Activated CD4-positive, alpha-beta T cell treated with anti-CD3 and anti-CD28 coated beads, Interleukin-2, amount 10 ng/mL, durations not matched to agents 24 days and 14 days (primary cell): ENCODE data around the gene TSPAN5. TPM values are rescaled to one million over a fixed set of nuclear protein-coding genes. Genes with fewer than 3 reads are reported as not detected.
A peak's percentile ranks its signal among the peaks of the same experiment; 100 is the strongest.

Experiments
- DNase-seq: peaks from one replicate; pipeline ENCODE4 v3.0.0; 2022
- H3K27ac Mint-ChIP-seq: one replicate; pipeline ENCODE4 v1.8.0; 2022; ENCODE audit warnings: mild to moderate bottlenecking, mixed read lengths
- H3K27me3 Mint-ChIP-seq: one replicate; pipeline ENCODE4 v1.8.0; 2022; ENCODE audit warnings: mixed read lengths
- H3K36me3 Mint-ChIP-seq: one replicate; pipeline ENCODE4 v1.8.0; 2022; ENCODE audit warnings: low read depth, mild to moderate bottlenecking, mixed read lengths
- H3K4me1 Mint-ChIP-seq: one replicate; pipeline ENCODE4 v1.8.0; 2021; ENCODE audit warnings: mixed read lengths
- H3K4me3 Mint-ChIP-seq: one replicate; pipeline ENCODE4 v1.8.0; 2022; ENCODE audit warnings: mild to moderate bottlenecking, moderate library complexity, mixed read lengths
- H3K9me3 Mint-ChIP-seq: one replicate; pipeline ENCODE4 v1.8.0; 2021; ENCODE audit warnings: mixed read lengths
- intact Hi-C: fragments of 100-400 bp; cut with micrococcal nuclease; formaldehyde crosslinking; loops from one replicate; pipeline ENCODE4 v1.15.1; 2023
- total RNA-seq: library from RNA; stranded (reverse); gene quantifications from 2 replicates; pipeline ENCODE4 v1.2.3, GENCODE V29; 2022

TSPAN5 gene
- total RNA-seq, 1 donor from 2014 or later: 30.7 TPM

DNA sequence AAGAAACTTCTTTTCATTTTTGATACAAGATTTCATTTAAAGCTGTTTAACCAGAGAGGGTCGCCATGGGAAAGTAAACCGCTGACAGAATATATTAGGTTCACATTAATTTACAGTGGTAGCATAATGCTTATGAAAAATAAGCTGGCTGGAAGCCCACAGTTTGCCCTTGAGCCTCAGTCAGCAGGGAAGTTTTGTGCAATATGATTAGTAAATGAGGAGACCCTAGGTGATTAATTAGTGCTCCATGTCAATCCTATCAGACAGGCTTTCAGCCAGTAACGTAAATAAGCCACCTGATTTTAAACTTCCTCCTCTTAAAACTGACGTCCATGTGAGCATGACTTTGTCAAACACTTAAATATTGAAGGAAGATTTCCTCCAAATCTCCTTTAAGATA is 134.2 kb downstream of the TSPAN5 start:
- Mint-ChIP-seq H3K4me3 (no peak overlapping the region), H3K27me3 (no peaks in the 10 kb centered on the region), H3K4me1 (peaks cover 38% of the 10 kb centered on the region), H3K36me3 (peaks cover 4% of the 10 kb centered on the region), H3K9me3 (no peaks in the 10 kb centered on the region), H3K27ac (no peak overlapping the region)
- intact Hi-C loops: loop anchor here (5.0 kb wide), 1 partner anchor 473 kb away; the partner anchor contains the start of gene METAP1
- DNase-seq: no peak

GRCh38 chr4:98522636-98523395 is 135.6 kb downstream of the TSPAN5 start:
- peaks cover 2% of the 10 kb centered on the region for H3K36me3 Mint-ChIP-seq
- H3K27ac Mint-ChIP-seq: peak overlapping the region; percentile 77
- intact Hi-C loops: loop anchor here (1.0 to 5.0 kb wide), 2 partner anchors 12 to 474 kb away; partner anchors contain the start of gene METAP1
- no peak for DNase-seq
- H3K4me1 Mint-ChIP-seq: peaks cover 42% of the 10 kb centered on the region
- H3K9me3 Mint-ChIP-seq: no peaks in the 10 kb centered on the region
- no peaks in the 10 kb centered on the region for H3K27me3 Mint-ChIP-seq
- H3K4me3 Mint-ChIP-seq: peak overlapping the region; percentile 4

- DNase-seq: no peak
- intact Hi-C loops: loop anchor here (1.0 to 5.0 kb wide), 2 partner anchors 11 to 475 kb away; partner anchors contain the start of gene METAP1
- Mint-ChIP-seq H3K36me3 (peaks cover 2% of the 10 kb centered on the region), H3K27me3 (no peaks in the 10 kb centered on the region), H3K4me1 (peaks cover 47% of the 10 kb centered on the region), H3K9me3 (no peaks in the 10 kb centered on the region), H3K4me3 (peak overlapping the region; percentile 4), H3K27ac (peak overlapping the region; percentile 77)
These were observed 136.3 kb downstream of the TSPAN5 start for GRCh38 chr4:98522062-98522461.

DNA sequence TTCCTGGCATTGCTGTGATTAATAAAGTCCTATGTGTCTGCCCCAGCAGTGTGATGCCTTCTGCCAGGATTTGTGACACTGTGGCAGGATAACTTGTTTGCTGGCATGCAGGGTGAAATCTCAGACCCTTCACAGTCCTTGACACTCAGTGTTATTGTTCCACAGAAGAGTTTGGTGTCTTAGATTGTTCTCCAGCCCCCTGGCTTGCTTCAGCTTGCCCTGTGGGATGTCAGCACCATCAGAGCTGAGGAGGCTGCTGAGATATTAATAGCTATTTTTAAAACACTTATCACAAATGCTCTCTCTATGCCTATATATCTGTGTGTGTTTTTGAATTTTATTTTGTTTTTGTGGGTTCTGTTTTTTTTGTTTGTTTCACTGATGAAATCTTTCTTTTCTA is 136.9 kb downstream of the TSPAN5 start:
- DNase-seq: no peak
- H3K4me1 Mint-ChIP-seq: peaks cover 52% of the 10 kb centered on the region
- H3K36me3 Mint-ChIP-seq: peaks cover 4% of the 10 kb centered on the region
- intact Hi-C loops: loop anchor here (5.0 kb wide), 1 partner anchor 476 kb away; the partner anchor contains the start of gene METAP1
- peak overlapping the region; percentile 77 for H3K27ac Mint-ChIP-seq
- H3K27me3 Mint-ChIP-seq: no peaks in the 10 kb centered on the region
- H3K4me3 Mint-ChIP-seq: no peak overlapping the region
- no peaks in the 10 kb centered on the region for H3K9me3 Mint-ChIP-seq

- H3K27me3 Mint-ChIP-seq: no peaks in the 10 kb centered on the region
- no peak overlapping the region for H3K4me3 Mint-ChIP-seq
- intact Hi-C loops: loop anchor here (10.0 kb wide), 1 partner anchor 55 kb away; no protein-coding TSS in a partner anchor
- H3K9me3 Mint-ChIP-seq: no peaks in the 10 kb centered on the region
- DNase-seq: no peak
- H3K36me3 Mint-ChIP-seq: peaks cover 13% of the 10 kb centered on the region
- peak overlapping the region; percentile 38 for H3K27ac Mint-ChIP-seq
- peaks cover 66% of the 10 kb centered on the region for H3K4me1 Mint-ChIP-seq
These were observed 139.0 kb downstream of the TSPAN5 start for GRCh38 chr4:98519268-98519977.

DNA sequence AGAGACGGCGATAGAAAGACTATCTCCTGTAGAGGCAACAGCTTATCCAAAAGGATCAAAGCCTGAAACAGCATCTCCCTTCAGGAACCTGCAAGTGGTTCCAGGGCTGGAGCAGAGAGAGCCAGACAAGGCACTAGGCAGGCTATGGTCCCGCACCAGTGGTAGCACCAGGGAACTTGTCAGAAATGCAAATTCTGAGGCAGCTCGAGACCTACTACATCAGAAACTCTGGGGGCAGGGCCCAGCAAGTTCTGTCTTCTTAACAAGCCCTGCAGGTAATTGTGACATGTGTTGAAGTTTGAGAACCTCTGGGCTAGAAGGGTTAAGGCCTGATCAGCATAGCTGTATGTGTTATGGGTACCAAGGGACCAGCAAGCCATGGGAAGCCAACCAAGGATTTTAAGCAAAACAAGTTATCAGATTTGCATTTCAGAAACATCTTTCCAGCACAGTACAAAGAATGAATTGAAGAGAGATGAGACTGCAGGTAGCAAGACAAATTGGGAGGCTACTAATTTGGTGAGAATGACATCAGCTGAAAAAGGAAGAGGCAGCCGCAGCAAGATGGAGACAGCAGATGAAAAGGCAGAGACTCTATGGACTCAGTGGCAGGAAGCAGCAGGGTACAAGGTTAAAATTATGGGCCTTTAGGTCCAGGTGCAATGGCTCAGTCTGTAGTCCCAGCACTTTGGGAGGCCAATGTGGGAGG is 139.7 kb downstream of the TSPAN5 start:
- H3K9me3 Mint-ChIP-seq: no peaks in the 10 kb centered on the region
- DNase-seq: no peak
- intact Hi-C loops: loop anchor here (10.0 kb wide), 1 partner anchor 54 kb away; no protein-coding TSS in a partner anchor
- peak overlapping the region; percentile 5 for H3K4me3 Mint-ChIP-seq
- peaks cover 65% of the 10 kb centered on the region for H3K4me1 Mint-ChIP-seq
- H3K27ac Mint-ChIP-seq: peak overlapping the region; percentile 52
- H3K27me3 Mint-ChIP-seq: no peaks in the 10 kb centered on the region
- H3K36me3 Mint-ChIP-seq: peaks cover 13% of the 10 kb centered on the region

- peak overlapping the region; percentile 12 for H3K4me3 Mint-ChIP-seq
- intact Hi-C loops: loop anchor here (10.0 kb wide), 1 partner anchor 53 kb away; no protein-coding TSS in a partner anchor
- H3K9me3 Mint-ChIP-seq: no peaks in the 10 kb centered on the region
- H3K27me3 Mint-ChIP-seq: no peaks in the 10 kb centered on the region
- peak overlapping the region; percentile 56 for H3K27ac Mint-ChIP-seq
- peaks cover 70% of the 10 kb centered on the region for H3K4me1 Mint-ChIP-seq
- DNase-seq: no peak
- H3K36me3 Mint-ChIP-seq: peaks cover 16% of the 10 kb centered on the region
These were observed 141.0 kb downstream of the TSPAN5 start for GRCh38 chr4:98517218-98518021.

DNA sequence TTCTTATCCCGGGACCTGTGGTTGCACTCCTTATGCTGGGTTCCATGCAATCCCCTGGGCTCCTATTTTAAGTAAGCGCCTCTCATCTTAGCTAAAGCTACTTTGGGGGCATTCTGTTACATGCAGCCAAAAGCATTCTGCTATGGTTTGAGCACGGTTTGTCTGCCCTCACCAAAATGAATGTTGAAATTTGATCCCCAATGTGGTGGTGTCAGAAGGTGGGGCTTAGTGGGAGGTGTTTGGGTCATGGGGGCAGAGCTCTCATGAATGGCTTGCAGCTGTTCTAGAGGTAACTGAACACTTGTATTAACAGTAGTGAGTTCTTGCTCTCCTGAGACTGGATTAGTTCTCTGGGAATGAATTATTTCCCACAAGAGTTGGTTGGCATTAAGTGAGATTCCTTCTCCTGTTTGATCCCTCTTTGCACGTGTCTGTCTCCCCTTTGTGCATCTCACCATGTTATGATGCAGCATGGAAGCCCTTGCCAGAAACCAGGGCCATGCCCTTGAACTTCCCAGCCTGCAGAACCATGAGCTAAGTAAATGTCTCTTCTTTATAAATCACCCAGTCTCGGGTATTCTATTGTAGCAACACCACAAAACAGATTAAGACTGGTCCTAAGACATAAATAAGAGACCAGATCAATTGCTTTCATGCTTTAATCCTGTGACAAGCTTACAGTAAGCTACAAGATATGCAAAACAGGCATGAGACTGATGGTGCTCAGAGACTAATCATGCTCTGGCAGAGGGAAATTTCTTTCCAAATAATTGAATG is 141.8 kb downstream of the TSPAN5 start:
- intact Hi-C loops: loop anchor here (10.0 kb wide), 1 partner anchor 52 kb away; no protein-coding TSS in a partner anchor
- peak overlapping the region; percentile 68 for H3K27ac Mint-ChIP-seq
- peaks cover 16% of the 10 kb centered on the region for H3K36me3 Mint-ChIP-seq
- H3K27me3 Mint-ChIP-seq: no peaks in the 10 kb centered on the region
- H3K4me1 Mint-ChIP-seq: peaks cover 62% of the 10 kb centered on the region
- H3K9me3 Mint-ChIP-seq: no peaks in the 10 kb centered on the region
- no peak for DNase-seq
- H3K4me3 Mint-ChIP-seq: peak overlapping the region; percentile 12

GRCh38 chr4:98516042-98516440 is 142.4 kb downstream of the TSPAN5 start:
- Mint-ChIP-seq H3K36me3 (peaks cover 16% of the 10 kb centered on the region), H3K4me3 (no peak overlapping the region), H3K27me3 (no peaks in the 10 kb centered on the region), H3K27ac (peak overlapping the region; percentile 21), H3K9me3 (no peaks in the 10 kb centered on the region), H3K4me1 (peaks cover 63% of the 10 kb centered on the region)
- DNase-seq: no peak
- intact Hi-C loops: loop anchor here (10.0 kb wide), 1 partner anchor 51 kb away; no protein-coding TSS in a partner anchor

GRCh38 chr4:98515470-98515809 is 143.0 kb downstream of the TSPAN5 start:
- intact Hi-C loops: loop anchor here (10.0 kb wide), 1 partner anchor 51 kb away; no protein-coding TSS in a partner anchor
- Mint-ChIP-seq H3K27me3 (no peaks in the 10 kb centered on the region), H3K9me3 (no peaks in the 10 kb centered on the region), H3K4me3 (no peak overlapping the region), H3K36me3 (peaks cover 20% of the 10 kb centered on the region), H3K4me1 (peaks cover 68% of the 10 kb centered on the region), H3K27ac (peak overlapping the region; percentile 64)
- no peak for DNase-seq

DNA sequence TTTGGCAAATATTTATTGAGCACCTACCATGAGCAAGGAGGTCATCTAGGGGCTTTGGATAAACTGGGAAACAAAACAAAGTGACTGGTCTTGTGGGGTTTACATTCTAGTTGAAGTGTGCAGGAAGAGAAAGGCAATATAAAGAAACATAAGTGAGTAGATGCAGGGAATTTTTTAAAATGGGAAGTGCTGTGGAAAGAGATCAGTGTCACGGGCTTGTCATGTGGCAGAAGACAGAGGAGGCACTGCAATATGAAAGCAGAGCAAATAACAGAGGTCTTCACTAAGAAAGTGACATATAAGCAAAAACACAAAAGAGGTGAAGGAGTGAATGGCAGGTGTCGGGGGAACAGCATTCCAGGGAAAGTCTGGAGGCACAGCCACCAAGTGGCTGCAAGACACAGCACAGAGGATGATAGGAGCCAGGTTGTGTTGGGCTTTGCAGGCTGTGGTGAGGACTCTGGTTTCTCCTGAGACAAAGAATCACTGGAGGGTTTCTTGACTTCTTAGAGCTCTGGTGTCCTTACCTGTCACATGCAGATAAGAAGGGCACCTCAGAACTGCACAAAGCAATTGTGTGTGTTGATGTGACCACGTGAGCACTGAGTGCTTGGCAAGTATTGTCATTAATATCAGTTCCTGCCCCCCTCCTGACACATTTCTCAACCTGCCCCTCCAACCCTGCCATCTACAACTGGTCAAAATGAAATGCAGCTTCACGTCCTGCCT is 143.5 kb downstream of the TSPAN5 start:
- H3K4me3 Mint-ChIP-seq: no peak overlapping the region
- H3K27me3 Mint-ChIP-seq: no peaks in the 10 kb centered on the region
- H3K27ac Mint-ChIP-seq: peak overlapping the region; percentile 64

DNA sequence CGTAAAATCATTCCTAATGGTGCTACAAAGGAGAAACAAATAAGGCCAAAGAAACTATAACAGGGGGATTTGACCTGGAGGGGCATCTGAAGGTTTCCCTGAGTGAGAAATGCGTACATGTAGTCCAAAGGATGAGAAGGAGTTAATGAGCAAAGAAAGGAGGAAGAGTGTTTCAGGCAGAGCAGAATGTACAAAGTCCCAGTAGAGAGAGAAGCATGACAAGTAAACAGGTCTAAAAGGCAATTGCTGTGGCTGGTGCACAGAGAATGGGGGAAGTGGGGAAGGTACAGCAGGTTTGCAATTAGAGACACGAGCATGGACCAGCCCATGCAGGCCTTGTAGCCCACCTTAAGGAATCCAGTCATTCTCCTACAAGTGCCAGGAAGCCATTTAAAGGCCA is 145.5 kb downstream of the TSPAN5 start:
- no peak for DNase-seq
- H3K9me3 Mint-ChIP-seq: no peaks in the 10 kb centered on the region
- H3K27me3 Mint-ChIP-seq: no peaks in the 10 kb centered on the region
- intact Hi-C loops: loop anchor here (5.0 to 10.0 kb wide), 2 partner anchors 48 to 106 kb away; no protein-coding TSS in a partner anchor
- H3K36me3 Mint-ChIP-seq: peaks cover 28% of the 10 kb centered on the region
- H3K27ac Mint-ChIP-seq: no peak overlapping the region
- H3K4me3 Mint-ChIP-seq: no peak overlapping the region
- H3K4me1 Mint-ChIP-seq: peaks cover 72% of the 10 kb centered on the region

More for the DNA sequence above, 143.5 kb downstream of the TSPAN5 start:
- intact Hi-C loops: loop anchor here (5.0 to 10.0 kb wide), 2 partner anchors 50 to 108 kb away; no protein-coding TSS in a partner anchor
- H3K36me3 Mint-ChIP-seq: peaks cover 20% of the 10 kb centered on the region
- no peaks in the 10 kb centered on the region for H3K9me3 Mint-ChIP-seq
- H3K4me1 Mint-ChIP-seq: peaks cover 72% of the 10 kb centered on the region
- no peak for DNase-seq
